GM19238 (cell line): ENCODE results near the gene STX19.
"Not testable (repeated sequence)": the region's sequence is repeated elsewhere in the genome, so short reads cannot be mapped to it uniquely, and the experiment has no call there.

Experiments used
- DNase-seq: peaks from one replicate; pipeline ENCODE4 v3.0.0; 2011; ENCODE audit warnings: low spot score; ENCODE audit not compliant: insufficient read length

Gene STX19

DNA sequence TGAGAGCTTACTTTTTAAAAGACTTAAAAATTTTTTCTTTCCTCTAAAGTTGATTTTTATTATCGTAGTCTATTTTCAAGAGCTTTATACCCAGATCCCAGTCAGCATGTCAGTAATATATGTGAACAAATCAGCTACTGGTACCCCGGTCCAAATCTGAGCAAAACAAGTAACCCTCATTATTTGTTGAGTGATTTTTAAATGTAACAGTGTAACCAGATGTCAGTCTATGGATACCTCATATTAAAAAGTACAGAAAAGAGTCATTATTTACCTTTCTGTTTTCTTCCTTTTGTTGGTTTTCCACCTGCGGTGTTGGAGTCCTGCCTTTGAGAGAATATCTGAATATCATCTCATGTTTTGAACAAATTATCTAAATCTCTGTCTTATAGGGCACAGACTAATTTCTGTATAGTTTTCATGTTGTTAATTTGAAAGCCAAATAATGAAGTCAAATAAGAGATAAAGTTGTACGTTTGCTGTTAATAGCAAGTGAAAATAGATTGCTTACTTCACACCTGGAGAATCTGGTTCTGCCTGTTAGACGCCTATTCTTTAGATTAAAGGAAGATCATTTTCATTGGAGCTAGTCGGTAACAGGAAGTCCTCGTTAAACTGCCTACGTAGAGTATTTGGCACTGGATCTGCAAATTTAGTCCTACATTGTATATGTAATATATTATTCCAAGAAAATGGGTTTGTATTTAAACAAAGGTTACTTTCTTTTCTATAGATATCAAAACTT is at the start of gene STX19:
STX19 (minus strand) TSS at position 505 of the 745 bp plus-strand sequence. CDS start 13,328 bp downstream, outside the sequence.
- DNase-seq: no peak

GRCh38 chr3:94076055-94076454 is 47.7 kb upstream of the STX19 start:
- no peak for DNase-seq

GRCh38 chr3:94071713-94072284 is 43.4 kb upstream of the STX19 start:
- no peak for DNase-seq

DNA sequence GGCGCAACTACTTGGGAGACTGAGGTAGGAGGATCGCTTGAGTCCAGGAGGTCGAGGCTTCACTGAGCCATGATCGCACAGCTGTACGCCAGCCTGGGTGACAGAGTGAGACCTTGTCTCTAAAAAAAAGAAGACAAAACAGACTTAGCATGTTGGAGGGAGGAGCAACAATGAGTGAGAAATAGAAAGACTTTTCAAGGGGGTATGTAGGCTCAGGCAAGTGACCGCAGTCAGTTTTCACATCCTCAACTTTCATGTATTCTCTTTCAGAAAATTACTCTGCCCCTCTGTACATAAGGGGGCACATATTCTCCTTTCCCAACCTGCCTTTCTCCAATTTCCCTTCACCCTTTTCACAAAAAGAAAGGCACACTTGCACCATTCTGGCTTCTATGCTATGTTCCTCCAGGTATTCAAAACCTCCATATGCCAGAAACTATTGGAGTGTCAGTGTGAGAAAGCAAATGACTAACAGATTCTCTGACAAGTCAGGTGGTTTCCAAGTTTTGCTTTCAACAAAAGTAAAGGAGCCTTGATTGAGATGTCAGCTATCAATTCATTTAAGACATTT is 42.0 kb upstream of the STX19 start:
- no peak for DNase-seq

- no peak for DNase-seq
Observed at GRCh38 chr3:94069194-94069813, 40.9 kb upstream of the STX19 start.

DNA sequence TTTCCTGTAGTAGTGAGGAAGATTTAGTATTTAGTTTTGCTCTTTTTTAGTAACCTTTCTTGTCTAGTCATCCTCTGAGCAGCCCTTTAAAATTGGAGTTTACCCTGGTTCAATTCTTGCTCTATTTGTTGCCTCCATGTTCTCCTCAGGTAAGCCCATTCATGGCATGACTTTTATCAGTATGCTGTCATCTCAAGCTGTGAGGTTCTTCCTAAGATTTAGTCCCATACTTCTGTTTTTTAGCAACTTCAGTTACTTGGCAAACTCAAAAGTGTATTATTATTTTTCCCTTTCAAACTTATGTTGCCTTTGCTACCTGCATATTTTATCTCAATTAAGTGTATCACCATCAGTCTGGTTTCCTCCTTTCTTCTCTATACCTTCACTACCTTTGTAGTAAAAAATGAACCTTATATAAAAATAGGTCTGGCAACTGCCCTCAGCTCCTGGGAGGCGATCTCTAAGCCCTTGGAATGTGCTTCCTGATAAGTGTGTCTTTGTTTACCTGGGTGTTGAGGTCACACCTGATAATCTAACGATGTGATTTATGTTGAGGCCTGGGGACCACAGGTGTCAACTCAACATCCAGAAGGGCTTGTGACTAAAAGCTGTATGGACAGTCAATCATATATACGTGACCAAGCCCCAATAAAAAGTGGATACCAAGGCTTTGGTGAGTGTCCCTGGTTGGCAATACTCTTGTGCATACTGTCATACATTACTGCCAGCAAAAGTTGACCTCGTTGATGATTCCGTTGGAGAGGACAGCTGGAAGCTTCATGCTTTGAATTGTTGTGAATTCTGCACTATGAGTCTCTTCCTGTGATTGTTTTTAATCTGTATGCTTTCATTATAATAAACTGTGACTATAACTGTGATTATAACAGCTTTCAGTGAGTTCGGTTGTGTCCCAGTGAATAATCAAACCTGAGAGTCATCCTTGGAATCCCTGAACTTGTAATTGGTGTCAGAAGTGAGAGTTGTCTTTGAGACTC is 38.4 kb upstream of the STX19 start:
- DNase-seq: no peak

DNA sequence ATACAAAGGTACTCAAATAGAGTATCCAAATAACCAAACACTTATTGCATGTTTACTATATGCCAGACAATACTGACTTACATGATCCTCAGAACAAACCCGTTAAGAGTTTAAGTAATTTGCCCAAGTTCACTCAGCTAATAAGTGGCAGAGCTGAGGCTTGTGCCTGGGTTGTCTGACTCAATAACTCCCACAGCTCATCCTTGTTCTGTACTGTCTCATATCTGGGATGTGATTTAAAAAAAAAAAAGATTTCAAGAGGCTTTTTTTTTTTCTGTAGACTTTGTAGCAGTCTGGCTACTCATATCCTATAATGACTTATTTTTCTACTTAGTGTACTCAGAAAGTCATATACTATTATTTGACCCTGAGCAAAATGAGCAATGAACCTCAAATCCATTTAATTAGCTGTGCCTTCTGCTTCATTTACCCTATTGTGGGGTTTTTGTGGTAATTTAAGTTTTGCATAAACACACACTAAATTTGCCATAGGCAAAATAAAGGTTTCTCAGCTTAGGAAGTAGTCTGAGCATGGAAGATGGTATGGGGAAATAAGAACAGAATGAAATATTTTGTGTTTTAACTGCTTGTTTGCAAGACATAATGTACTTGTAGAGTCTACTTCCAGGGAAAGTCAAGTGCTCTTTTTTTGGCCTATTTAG is 37.6 kb upstream of the STX19 start:
- DNase-seq: no peak

GRCh38 chr3:94065122-94065521 is 36.7 kb upstream of the STX19 start:
- DNase-seq: no peak

- DNase-seq: no peak
Observed at GRCh38 chr3:94064243-94064860, 36.0 kb upstream of the STX19 start.

GRCh38 chr3:94063496-94064119 is 35.2 kb upstream of the STX19 start:
- no peak for DNase-seq

DNA sequence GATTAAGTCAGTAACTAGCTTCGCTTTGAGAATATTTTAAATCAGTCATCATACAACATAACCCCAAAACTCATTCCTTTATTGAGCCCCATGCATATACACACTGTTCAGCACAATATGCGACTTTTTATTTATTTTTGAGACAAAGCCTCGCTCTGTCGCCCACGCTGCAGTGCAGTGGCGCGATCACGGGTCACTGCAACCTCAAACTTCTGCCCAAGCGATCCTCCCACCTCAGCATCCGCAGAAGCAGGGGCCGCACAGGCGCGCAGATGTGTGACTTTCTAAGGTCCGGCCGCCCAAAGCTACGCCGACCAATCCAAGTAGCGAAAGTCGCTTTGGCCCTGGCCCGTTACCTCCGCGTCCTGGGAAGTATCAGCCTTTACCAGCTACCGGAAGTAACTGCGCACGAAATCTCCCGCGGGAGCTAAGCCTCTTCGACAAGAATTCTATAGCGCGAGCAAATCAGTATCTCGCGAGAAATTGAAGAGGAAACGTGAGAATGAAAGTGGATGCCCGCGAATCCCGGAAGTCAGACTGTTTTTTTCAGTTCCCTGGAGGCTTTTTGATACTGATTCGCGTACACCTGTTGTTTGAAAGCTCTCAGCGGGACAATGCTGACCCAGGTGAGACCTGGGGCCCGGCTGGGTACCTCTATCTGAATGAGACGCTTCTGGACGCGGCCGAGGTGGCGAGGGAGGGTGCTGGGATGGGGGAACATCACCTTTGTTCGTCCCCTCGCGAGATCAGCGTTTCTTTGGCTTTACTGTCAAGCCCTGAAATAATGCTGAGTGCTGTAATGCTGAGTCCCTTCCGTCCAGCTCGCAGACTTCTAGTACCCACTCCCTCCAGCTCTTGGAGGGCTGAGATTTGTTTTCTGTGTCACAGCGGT is 34.4 kb upstream of the STX19 start, which contains the start of the genes DHFR2 and NSUN3:
DHFR2 (minus strand) TSS at position 404 of the 892 bp plus-strand sequence. CDS start 1,405 bp downstream, outside the sequence.
NSUN3 (plus strand) TSS at position 549 of the 892 bp plus-strand sequence; CDS start at position 615, 66 bp downstream.
- DNase-seq: peak; percentile 56

GRCh38 chr3:94061297-94061696 is 32.9 kb upstream of the STX19 start:
- DNase-seq: no peak

DNA sequence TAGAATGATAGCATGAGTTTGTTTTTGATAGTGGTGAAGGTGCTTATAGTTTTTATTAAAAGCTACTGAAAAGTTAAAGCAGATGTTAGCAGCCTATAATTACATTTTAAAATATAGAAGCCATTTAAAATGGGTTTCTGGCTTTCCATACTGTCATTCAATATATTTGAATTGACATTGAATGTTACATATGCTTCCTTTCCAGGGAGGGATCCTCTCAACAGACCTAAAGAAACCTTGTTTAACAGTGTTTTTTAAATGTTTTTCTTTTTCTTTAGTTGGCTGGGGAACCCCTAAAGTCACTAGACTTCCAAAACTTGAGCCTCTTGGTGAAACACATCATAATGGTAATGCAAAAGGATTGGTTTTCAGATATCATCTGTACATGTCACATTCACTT is 22.1 kb upstream of the STX19 start:
- no peak for DNase-seq

DNA sequence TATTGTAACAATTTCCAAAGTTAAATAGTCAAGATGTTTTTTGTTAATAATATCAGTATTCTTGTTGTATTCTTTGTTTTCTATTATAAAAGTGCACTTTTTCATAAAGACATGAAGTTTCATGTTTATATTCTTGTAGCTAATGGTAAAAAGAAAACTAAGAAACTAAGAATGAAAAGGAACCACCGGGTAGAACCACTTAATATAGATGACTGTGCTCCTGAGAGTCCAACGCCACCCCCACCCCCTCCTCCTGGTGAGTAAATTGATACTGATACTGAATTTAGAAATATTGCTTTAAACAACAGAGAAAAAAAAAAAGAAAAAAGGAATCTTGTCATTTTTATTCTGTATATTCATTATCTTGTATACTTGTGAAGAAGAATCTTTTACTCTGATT is 20.9 kb upstream of the STX19 start:
- DNase-seq: no peak

- DNase-seq: no peak
Observed at GRCh38 chr3:94046533-94046932, 18.1 kb upstream of the STX19 start.

DNA sequence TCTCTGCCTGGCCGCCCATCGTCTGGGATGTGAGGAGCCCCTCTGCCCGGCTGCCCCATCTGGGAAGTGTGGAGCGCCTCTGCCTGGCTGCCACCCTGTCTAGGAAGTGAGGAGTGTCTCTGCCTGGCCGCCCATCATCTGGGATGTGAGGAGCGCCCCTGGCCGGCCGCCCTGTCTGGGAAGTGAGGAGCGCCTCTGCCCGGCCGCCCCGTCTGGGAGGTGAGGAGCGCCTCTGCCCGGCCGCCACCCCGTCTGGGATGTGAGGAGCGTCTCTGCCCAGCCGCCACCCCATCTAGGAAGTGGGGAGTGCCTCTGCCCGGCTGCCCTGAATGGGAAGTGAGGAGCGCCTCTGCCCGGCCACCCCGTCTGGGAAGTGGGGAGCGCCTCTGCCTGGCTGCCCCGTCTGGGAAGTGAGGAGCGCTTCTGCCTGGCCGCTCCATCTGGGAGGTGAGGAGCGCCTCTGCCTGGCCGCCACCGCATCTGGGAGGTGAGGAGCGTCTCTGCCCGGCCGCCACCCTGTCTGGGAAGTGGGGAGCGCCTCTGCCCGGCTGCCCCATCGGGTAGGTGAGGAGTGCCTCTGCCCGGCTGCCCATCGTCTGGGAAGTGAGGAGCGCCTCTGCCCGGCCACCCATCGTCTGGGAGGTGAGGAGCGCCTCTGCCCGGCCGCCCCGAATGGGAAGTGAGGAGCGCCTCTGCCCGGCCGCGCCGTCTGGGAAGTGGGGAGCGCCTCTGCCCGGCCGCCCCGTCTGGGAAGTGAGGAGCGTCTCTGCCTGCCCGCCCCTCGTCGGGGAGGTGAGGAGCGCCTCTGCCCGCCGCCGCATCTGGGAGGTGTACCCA is 15.9 kb upstream of the STX19 start:
- not testable (repeated sequence) for DNase-seq

- no peak for DNase-seq
Observed at GRCh38 chr3:94043285-94043684, 14.9 kb upstream of the STX19 start.
